Measurements from ENCODE around the gene AGPAT3.
"Not testable (repeated sequence)": the region's sequence is repeated elsewhere in the genome, so short reads cannot be mapped to it uniquely, and the experiment has no call there.

AGPAT3 gene

GRCh38 chr21:43819511-43820405 lies 45.3 kb upstream of the AGPAT3 start:
- peaks cover 2% of the 10 kb centered on the region for H3K27me3 ChIP-seq
- peaks cover 12 to 15% of the 10 kb centered on the region in 2 experiments for H3K4me1 ChIP-seq (ENCODE audit: control insufficient read depth in 1 of 2, insufficient read depth in 1 of 2, low read depth in 1 of 2, low read length in 1 of 2)
- H3K36me3 ChIP-seq: no peaks in the 10 kb centered on the region
- peak overlapping the region; percentile 71 for H3K27ac ChIP-seq
- no peaks in the 10 kb centered on the region for H3K9me3 ChIP-seq
- H3K4me3 ChIP-seq (ENCODE audit: low read depth in 1 of 2, low read length in 1 of 2): no peak overlapping the region
- no peak for TF ChIP-seq CTCF (IDR thresholded peaks at IDR 0.05)

GRCh38 chr21:43820466-43820865 lies 44.6 kb upstream of the AGPAT3 start:
- Histone ChIP-seq H3K27ac (no peak overlapping the region), H3K36me3 (no peaks in the 10 kb centered on the region), H3K9me3 (no peaks in the 10 kb centered on the region), H3K27me3 (peaks cover 4% of the 10 kb centered on the region), H3K4me1 (ENCODE audit: control insufficient read depth in 1 of 2, insufficient read depth in 1 of 2, low read depth in 1 of 2, low read length in 1 of 2) (peaks cover 12 to 15% of the 10 kb centered on the region in 2 experiments), H3K4me3 (ENCODE audit: low read depth in 1 of 2, low read length in 1 of 2) (no peak overlapping the region)
- no peak for TF ChIP-seq CTCF (IDR thresholded peaks at IDR 0.05)

GRCh38 chr21:43822166-43822565 lies 42.9 kb upstream of the AGPAT3 start:
- not testable (repeated sequence) for H3K9me3 ChIP-seq; H3K27ac ChIP-seq; H3K4me3 ChIP-seq (ENCODE audit: low read depth in 1 of 2, low read length in 1 of 2); H3K36me3 ChIP-seq
- H3K4me1 ChIP-seq (ENCODE audit: control insufficient read depth in 1 of 2, insufficient read depth in 1 of 2, low read depth in 1 of 2, low read length in 1 of 2): peaks cover 12 to 13% of the 10 kb centered on the region in 2 experiments
- H3K27me3 ChIP-seq: peaks cover 17% of the 10 kb centered on the region

- not testable (repeated sequence) for H3K4me3 ChIP-seq (ENCODE audit: low read depth in 1 of 2, low read length in 1 of 2); H3K4me1 ChIP-seq (ENCODE audit: control insufficient read depth in 1 of 2, insufficient read depth in 1 of 2, low read depth in 1 of 2, low read length in 1 of 2); H3K36me3 ChIP-seq; H3K27ac ChIP-seq; H3K9me3 ChIP-seq
- H3K27me3 ChIP-seq: peaks cover 20% of the 10 kb centered on the region
These were observed 42.3 kb upstream of the AGPAT3 start for GRCh38 chr21:43822741-43823140.

GRCh38 chr21:43824333-43825241 lies 40.4 kb upstream of the AGPAT3 start:
- no peak overlapping the region for H3K27ac ChIP-seq
- no peak overlapping the region for H3K4me3 ChIP-seq (ENCODE audit: low read depth in 1 of 2, low read length in 1 of 2)
- H3K27me3 ChIP-seq: peaks cover 38% of the 10 kb centered on the region
- no peaks in the 10 kb centered on the region for H3K4me1 ChIP-seq (ENCODE audit: control insufficient read depth in 1 of 2, insufficient read depth in 1 of 2, low read depth in 1 of 2, low read length in 1 of 2)
- no peaks in the 10 kb centered on the region for H3K36me3 ChIP-seq
- no peak for TF ChIP-seq CTCF (IDR thresholded peaks at IDR 0.05)
- H3K9me3 ChIP-seq: no peaks in the 10 kb centered on the region

GRCh38 chr21:43825242-43825935 lies 39.6 kb upstream of the AGPAT3 start:
- H3K4me3 ChIP-seq (ENCODE audit: low read depth in 1 of 2, low read length in 1 of 2): no peak overlapping the region
- H3K27ac ChIP-seq: no peak overlapping the region
- no peak for TF ChIP-seq CTCF (IDR thresholded peaks at IDR 0.05)
- H3K4me1 ChIP-seq (ENCODE audit: control insufficient read depth in 1 of 2, insufficient read depth in 1 of 2, low read depth in 1 of 2, low read length in 1 of 2): no peaks in the 10 kb centered on the region
- no peaks in the 10 kb centered on the region for H3K36me3 ChIP-seq
- H3K27me3 ChIP-seq: peaks cover 46% of the 10 kb centered on the region
- H3K9me3 ChIP-seq: no peaks in the 10 kb centered on the region

Data from neutrophil (primary cell).